NCI-H2196 treated with DMSO at 0.1 percent for 48 hours (cell line): ENCODE results near the gene DGLUCY.
"Not testable (repeated sequence)": the region's sequence is repeated elsewhere in the genome, so short reads cannot be mapped to it uniquely, and the experiment has no call there.

Experiments
- DNase-seq: peaks from one replicate; lab custom pipeline; 2025; ENCODE audit not compliant: unreplicated experiment; lab: John Stamatoyannopoulos, UW

Gene DGLUCY

GRCh38 chr14:91138511-91139359 lies 24.9 kb downstream of the DGLUCY start:
- no peak for DNase-seq

GRCh38 chr14:91139776-91140175 lies 25.9 kb downstream of the DGLUCY start:
- no peak for DNase-seq

- DNase-seq: no peak
Measured at GRCh38 chr14:91140672-91141071, 26.8 kb downstream of the DGLUCY start.

GRCh38 chr14:91142214-91142668 lies 28.4 kb downstream of the DGLUCY start:
- no peak for DNase-seq

- DNase-seq: no peak
Measured at GRCh38 chr14:91143862-91144261, 30.0 kb downstream of the DGLUCY start.

GRCh38 chr14:91144425-91145145 lies 30.7 kb downstream of the DGLUCY start:
- no peak for DNase-seq

GRCh38 chr14:91145391-91146160 lies 31.7 kb downstream of the DGLUCY start:
- DNase-seq: no peak

GRCh38 chr14:91146661-91147060 lies 32.8 kb downstream of the DGLUCY start:
- no peak for DNase-seq

- DNase-seq: peak; percentile 52
Measured at GRCh38 chr14:91149462-91149861, 35.6 kb downstream of the DGLUCY start.

- no peak for DNase-seq
Measured at GRCh38 chr14:91152499-91152898, 38.6 kb downstream of the DGLUCY start.

GRCh38 chr14:91153360-91153759 lies 39.5 kb downstream of the DGLUCY start:
- DNase-seq: no peak

- peak; percentile 8 for DNase-seq
Measured at GRCh38 chr14:91154851-91155625, 41.2 kb downstream of the DGLUCY start.

GRCh38 chr14:91155626-91156089 lies 41.8 kb downstream of the DGLUCY start:
- DNase-seq: no peak

GRCh38 chr14:91156142-91156666 lies 42.3 kb downstream of the DGLUCY start:
- DNase-seq: not testable (repeated sequence)

- DNase-seq: not testable (repeated sequence)
Measured at GRCh38 chr14:91156877-91157276, 43.0 kb downstream of the DGLUCY start.

GRCh38 chr14:91158091-91158790 lies 44.4 kb downstream of the DGLUCY start:
- no peak for DNase-seq

- no peak for DNase-seq
Measured at GRCh38 chr14:91159182-91159581, 45.3 kb downstream of the DGLUCY start.

GRCh38 chr14:91159906-91160305 lies 46.0 kb downstream of the DGLUCY start:
- no peak for DNase-seq

- DNase-seq: no peak
Measured at GRCh38 chr14:91163316-91163715, 49.4 kb downstream of the DGLUCY start.

- DNase-seq: peak; percentile 12
Measured at GRCh38 chr14:91164676-91165075, 50.8 kb downstream of the DGLUCY start.
